HCT116 (cell line): Measurements from ENCODE around the gene CFAP61. TPM values are rescaled to one million over a fixed set of nuclear protein-coding genes. Genes with fewer than 3 reads are reported as not detected.

ENCODE experiments used
- ATAC-seq: fragments of 200-7000 bp; cut with Tn5 transposase; 2 replicates; pipeline ENCODE4 v1.9.1; 2020; ENCODE audit warnings: mild to moderate bottlenecking, moderate library complexity
- BruUV-seq: library from RNA; stranded (reverse); fragments of 400-500 nt; replicated peaks from 2 replicates; lab custom pipeline; 2021; lab: Mats Ljungman, UMichigan
- CTCF ChIA-PET: fragments of 300-600 bp; sonication (Branson Sonifier 250); formaldehyde crosslinking; loops from one replicate; lab custom pipeline; 2021; ENCODE audit warnings: antibody characterized with exemption; lab: Charles Lee
- POLR2A ChIA-PET: fragments of 300-600, 350-600 bp; sonication (Branson Sonifier 250); formaldehyde crosslinking; loops from one replicate; lab custom pipeline; 2021; ENCODE audit warnings: antibody characterized with exemption; lab: Charles Lee
- RAD21 ChIA-PET, 2 experiments: fragments of 300-600 bp; sonication (Branson Sonifier 250); formaldehyde crosslinking; loops; one replicate each; lab custom pipeline; 2023; ENCODE audit warnings: low total read pairs in 2 of 2; ENCODE audit not compliant: uncharacterized antibody in 2 of 2, unreplicated experiment in 2 of 2, low non-redundant PET in 1 of 2; lab: Charles Lee
- DNase-seq: peaks from one replicate; pipeline ENCODE4 v3.0.0-alpha.2; 2010; ENCODE audit warnings: low read depth, low spot score
- H2AFZ ChIP-seq: fragments of 200-600 bp; shearing (Covaris generic), sonication (generic); 2 replicates; pipeline ENCODE4 v1.6.1; 2017; ENCODE audit warnings: low read depth, mixed run types, mixed read lengths, antibody characterized with exemption, low read length; ENCODE audit not compliant: poor library complexity, severe bottlenecking
- H3K27ac ChIP-seq: 2 replicates; pipeline ENCODE4 v1.5.1; 2012; ENCODE audit warnings: low read depth, low read length
- H3K27me3 ChIP-seq: fragments of 200-600 bp; sonication (generic); 2 replicates; pipeline ENCODE4 v1.6.1; 2016; ENCODE audit warnings: mixed run types, low read length, mixed read lengths; ENCODE audit not compliant: insufficient read depth
- H3K36me3 ChIP-seq, 2 experiments: fragments of 200-500 bp in 1 of 2; fragments of 200-600 bp in 1 of 2; sonication (Bioruptor generic) in 1 of 2; sonication (generic) in 1 of 2; 2 replicates each; pipeline versions ENCODE4 v1.5.1 to v1.6.1; 2014 to 2016; ENCODE audit warnings: low read length in 2 of 2, inconsistent platforms in 1 of 2, mixed read lengths in 1 of 2, mixed run types in 1 of 2; ENCODE audit not compliant: insufficient read depth in 2 of 2, control insufficient read depth in 1 of 2
- H3K4me1 ChIP-seq, 2 experiments: fragments of 200-600 bp in 1 of 2; sonication (generic) in 1 of 2; 2 replicates each; pipeline versions ENCODE4 v1.5.1 to v1.6.1; 2012 to 2017; ENCODE audit warnings: low read length in 2 of 2, inconsistent platforms in 1 of 2, mild to moderate bottlenecking in 1 of 2, mixed read lengths in 1 of 2, mixed run types in 1 of 2, moderate library complexity in 1 of 2; ENCODE audit not compliant: insufficient read depth in 2 of 2, control insufficient read depth in 1 of 2
- H3K4me2 ChIP-seq: fragments of 200-600 bp; sonication (generic); 2 replicates; pipeline ENCODE4 v1.6.1; 2017; ENCODE audit warnings: mixed run types, low read length, mixed read lengths
- H3K4me3 ChIP-seq, 2 experiments: fragments of 200-600 bp in 1 of 2; sonication (generic) in 1 of 2; replicated peaks in 1 of 2; 2 replicates each; pipeline ENCODE4 v1.5.1; 2011 to 2016; ENCODE audit warnings: low read length in 2 of 2, control low read depth in 1 of 2, low read depth in 1 of 2, mild to moderate bottlenecking in 1 of 2, mixed read lengths in 1 of 2, mixed run types in 1 of 2
- H3K79me2 ChIP-seq: fragments of 200-600 bp; sonication (generic); 2 replicates; pipeline ENCODE4 v1.6.1; 2017; ENCODE audit warnings: mild to moderate bottlenecking, mixed run types, low read length, moderate library complexity, mixed read lengths; ENCODE audit not compliant: insufficient read depth
- H3K9ac ChIP-seq: fragments of 200-600 bp; sonication (generic); 2 replicates; pipeline ENCODE4 v1.6.1; 2016; ENCODE audit warnings: low read length, mixed read lengths
- H3K9me2 ChIP-seq: fragments of 200-600 bp; sonication (generic), shearing (Covaris generic); 2 replicates; pipeline ENCODE4 v1.6.1; 2017; ENCODE audit warnings: mixed run types, mild to moderate bottlenecking, moderate library complexity; ENCODE audit not compliant: insufficient read depth
- H3K9me3 ChIP-seq, 2 experiments: fragments of 200-500 bp in 1 of 2; fragments of 200-600 bp in 1 of 2; sonication (Bioruptor generic) in 1 of 2; sonication (generic) in 1 of 2; 2 replicates each; pipeline ENCODE4 v1.6.1; 2014 to 2017; ENCODE audit warnings: low read length in 2 of 2, mixed read lengths in 2 of 2, inconsistent platforms in 1 of 2, low read depth in 1 of 2, mild to moderate bottlenecking in 1 of 2, mixed run types in 1 of 2, moderate library complexity in 1 of 2; ENCODE audit not compliant: control insufficient read depth in 1 of 2, insufficient read depth in 1 of 2
- H4K20me1 ChIP-seq: fragments of 200-600 bp; sonication (generic), shearing (Covaris generic); 2 replicates; pipeline ENCODE4 v1.6.1; 2017; ENCODE audit warnings: mixed run types, mild to moderate bottlenecking, moderate library complexity; ENCODE audit not compliant: insufficient read depth
- ATF3 ChIP-seq: IDR thresholded peaks from 2 replicates; pipeline ENCODE4 v1.6.1; 2012
- EGR1 ChIP-seq: IDR thresholded peaks from 2 replicates; pipeline ENCODE4 v1.6.1; 2012; ENCODE audit warnings: low read depth
- EZH2 ChIP-seq: fragments of 200-600 bp; sonication (generic); IDR thresholded peaks from 2 replicates; pipeline ENCODE4 v1.6.1; 2017; ENCODE audit warnings: antibody characterized with exemption, mixed run types
- EZH2phosphoT487 ChIP-seq: fragments of 200-600 bp; IDR thresholded peaks from 2 replicates; pipeline ENCODE4 v1.6.1; 2018; ENCODE audit warnings: antibody characterized with exemption, borderline replicate concordance
- FOSL1 ChIP-seq: IDR thresholded peaks from 2 replicates; pipeline ENCODE4 v1.6.1; 2012; ENCODE audit warnings: low read depth
- MAX ChIP-seq: IDR thresholded peaks from 2 replicates; pipeline ENCODE4 v1.6.1; 2012
- POLR2AphosphoS5 ChIP-seq: IDR thresholded peaks from 2 replicates; pipeline ENCODE4 v1.6.1; 2011; ENCODE audit warnings: mild to moderate bottlenecking, low read depth, low read length, moderate library complexity
- RAD21 ChIP-seq: IDR thresholded peaks from 2 replicates; pipeline ENCODE4 v1.6.1; 2012; ENCODE audit warnings: low read depth, mild to moderate bottlenecking
- REST ChIP-seq: IDR thresholded peaks from 2 replicates; pipeline ENCODE4 v1.6.1; 2012; ENCODE audit warnings: low read depth
- SP1 ChIP-seq: IDR thresholded peaks from 2 replicates; pipeline ENCODE4 v1.6.1; 2012; ENCODE audit warnings: low read depth
- TCF7L2 ChIP-seq: IDR thresholded peaks from 2 replicates; pipeline ENCODE4 v1.7.0; 2011; ENCODE audit warnings: borderline replicate concordance, inconsistent platforms; ENCODE audit not compliant: insufficient read depth, insufficient read length; ENCODE audit errors: extremely low read depth
- ZFX ChIP-seq: fragments of 450-650 bp; IDR thresholded peaks from 2 replicates; pipeline ENCODE4 v1.6.1; 2017
- ZNF274 ChIP-seq: fragments of 200-500 bp; sonication (Bioruptor generic); IDR thresholded peaks from 2 replicates; pipeline ENCODE4 v1.6.1; 2014; ENCODE audit warnings: mild to moderate bottlenecking, low read depth, low read length, inconsistent platforms
- intact Hi-C: fragments of 100-400 bp; cut with micrococcal nuclease; formaldehyde crosslinking; loops from 2 replicates; pipeline ENCODE4 v1.10.0; 2022
- total RNA-seq: library from RNA; stranded (reverse); gene quantifications from one replicate; pipeline ENCODE4 v1.2.1, GENCODE V29; 2021; ENCODE audit not compliant: unreplicated experiment

The CFAP61 gene
- total RNA-seq, 1 experiment from 2014 or later, result 1.7 TPM

- no peaks in the 10 kb centered on the region for H3K9me3 ChIP-seq
- H3K4me3 ChIP-seq, result no peak overlapping the region
- H4K20me1 ChIP-seq, result no peaks in the 10 kb centered on the region
- ATAC-seq (no peak), DNase-seq (no peak)
- intact Hi-C loops, result no loop called here
- no peaks in the 10 kb centered on the region for H3K27me3 ChIP-seq
- H3K79me2 ChIP-seq, result no peaks in the 10 kb centered on the region
- H2AFZ ChIP-seq, result no peak overlapping the region
- no peak overlapping the region for H3K9ac ChIP-seq
- no peak for TF ChIP-seq ATF3
- no peak for TF ChIP-seq REST
- TF ChIP-seq ZFX, result no peak
- TF ChIP-seq POLR2AphosphoS5, result no peak
- no peak for TF ChIP-seq TCF7L2
- TF ChIP-seq FOSL1, result no peak
- no peak for TF ChIP-seq EZH2
- no peak for TF ChIP-seq MAX
- no peak for TF ChIP-seq EZH2phosphoT487
- no peak for TF ChIP-seq RAD21
- TF ChIP-seq SP1, result no peak
- no peak for TF ChIP-seq EGR1
- no peak for TF ChIP-seq ZNF274
- no peaks in the 10 kb centered on the region for H3K9me2 ChIP-seq
- no peak overlapping the region for H3K27ac ChIP-seq
- BruUV-seq, result no TSS peak
- no peak overlapping the region for H3K4me2 ChIP-seq
- RAD21 ChIA-PET, result no interaction called here
- no peaks in the 10 kb centered on the region for H3K36me3 ChIP-seq
- H3K4me1 ChIP-seq, result no peaks in the 10 kb centered on the region
- POLR2A ChIA-PET, result no interaction called here
- CTCF ChIA-PET, result no interaction called here
Measured at GRCh38 chr20:20395903-20396568, 343.7 kb downstream of the CFAP61 start.
